HepG2 (cell line): Measurements from ENCODE around the gene NIP7. TPM values are rescaled to one million over a fixed set of nuclear protein-coding genes. Genes with fewer than 3 reads are reported as not detected.

Source experiments
- AHR ChIP-seq: IDR thresholded peaks from 2 replicates; pipeline ENCODE4 v1.6.1; 2018; ENCODE audit warnings: missing genetic modification reagents, missing compliant biosample characterization
- ATF1 ChIP-seq: IDR thresholded peaks from 2 replicates; pipeline ENCODE4 v1.6.1; 2016; ENCODE audit warnings: mild to moderate bottlenecking, control low read depth
- ATRX ChIP-seq: sonication (generic); formaldehyde crosslinking; IDR thresholded peaks from 2 replicates; pipeline ENCODE4 v1.4.0; 2020; ENCODE audit warnings: missing genetic modification reagents, borderline replicate concordance
- CC2D1A ChIP-seq: sonication (generic); formaldehyde crosslinking; IDR thresholded peaks from 2 replicates; pipeline ENCODE4 v1.8.1; 2023; ENCODE audit warnings: mild to moderate bottlenecking, missing genetic modification reagents
- CHCHD3 ChIP-seq: sonication (generic); formaldehyde crosslinking; IDR thresholded peaks from 2 replicates; pipeline ENCODE4 v1.8.0; 2022; ENCODE audit warnings: mild to moderate bottlenecking, missing genetic modification reagents, moderate library complexity
- GRHL1 ChIP-seq: sonication (generic); formaldehyde crosslinking; conservative IDR thresholded peaks from 2 replicates; pipeline ENCODE4 v1.8.0; 2022; ENCODE audit warnings: missing genetic modification reagents
- KLF6 ChIP-seq: IDR thresholded peaks from 2 replicates; pipeline ENCODE4 v1.8.0; 2016; ENCODE audit warnings: missing biosample characterization, missing genetic modification reagents
- NFAT5 ChIP-seq: sonication (generic); formaldehyde crosslinking; IDR thresholded peaks from 2 replicates; pipeline ENCODE4 v1.4.0; 2020; ENCODE audit warnings: missing genetic modification reagents
- RNF2 ChIP-seq: fragments of 450-650 bp; conservative IDR thresholded peaks from 2 replicates; pipeline ENCODE4 v1.6.1; 2016; ENCODE audit warnings: low read depth
- SSRP1 ChIP-seq: IDR thresholded peaks from 2 replicates; pipeline ENCODE4 v1.6.1; 2016; ENCODE audit warnings: control low read depth
- TARDBP ChIP-seq: sonication (generic); formaldehyde crosslinking; IDR thresholded peaks from 2 replicates; pipeline ENCODE4 v1.8.0; 2022; ENCODE audit warnings: mild to moderate bottlenecking, missing genetic modification reagents
- ZNF101 ChIP-seq: sonication (generic); formaldehyde crosslinking; IDR thresholded peaks from 2 replicates; pipeline ENCODE4 v1.4.0; 2020; ENCODE audit warnings: mild to moderate bottlenecking, low read depth, missing genetic modification reagents, borderline replicate concordance
- ZNF276 ChIP-seq: sonication (generic); formaldehyde crosslinking; IDR thresholded peaks from 2 replicates; pipeline ENCODE4 v1.4.0; 2020; ENCODE audit warnings: mild to moderate bottlenecking, low read depth, missing genetic modification reagents
- ZNF30 ChIP-seq: sonication (generic); formaldehyde crosslinking; IDR thresholded peaks from 2 replicates; pipeline ENCODE4 v1.5.0; 2020; ENCODE audit warnings: mild to moderate bottlenecking, missing genetic modification reagents
- ZNF329 ChIP-seq: sonication (generic); formaldehyde crosslinking; IDR thresholded peaks from 2 replicates; pipeline ENCODE4 v1.9.0; 2021; ENCODE audit warnings: low read depth, mild to moderate bottlenecking, missing genetic modification reagents
- ZNF550 ChIP-seq: sonication (generic); formaldehyde crosslinking; IDR thresholded peaks from 2 replicates; pipeline ENCODE4 v1.4.0; 2020; ENCODE audit warnings: mild to moderate bottlenecking, missing genetic modification reagents, borderline replicate concordance
- ZNF607 ChIP-seq: sonication (generic); formaldehyde crosslinking; IDR thresholded peaks from 2 replicates; pipeline ENCODE4 v1.5.1; 2020; ENCODE audit warnings: missing genetic modification reagents, mild to moderate bottlenecking, borderline replicate concordance
- ZNF746 ChIP-seq: sonication (generic); formaldehyde crosslinking; IDR thresholded peaks from 2 replicates; pipeline ENCODE4 v1.8.0; 2022; ENCODE audit warnings: mild to moderate bottlenecking, missing genetic modification reagents
- ZNF780A ChIP-seq: sonication (generic); formaldehyde crosslinking; IDR thresholded peaks from 2 replicates; pipeline ENCODE4 v1.8.0; 2022; ENCODE audit warnings: mild to moderate bottlenecking, missing genetic modification reagents, moderate library complexity
- polyA plus RNA-seq, 8 experiments: library from polyadenylated mRNA; depleted of rRNA in 3 of 8; stranded (reverse) in 7 of 8; unstranded in 1 of 8; fragments of >200 nt; fragmentation: Illumina TruSeq in 4 of 8; extraction: Trizol in 4 of 8; gene quantifications; 2 replicates each; pipeline versions ENCODE4 v1.2.1 to v1.2.3, GENCODE V29; 2011 to 2016; ENCODE audit warnings: low read depth in 4 of 8, missing spikeins in 1 of 8, mixed read lengths in 1 of 8; ENCODE audit not compliant: insufficient read depth in 1 of 8
- total RNA-seq, 5 experiments: library from RNA; depleted of rRNA; stranded (reverse); fragments of >200 nt; fragmentation: Illumina TruSeq; extraction: Trizol; gene quantifications; 2 replicates each; pipeline ENCODE4 v1.2.3, GENCODE V29; 2016; ENCODE audit warnings: low read depth in 1 of 5
- TF ChIP-seq, protein P1 (sequence below): sonication (generic); formaldehyde crosslinking; conservative IDR thresholded peaks from 2 replicates; pipeline ENCODE4 v1.4.0; 2020; ENCODE audit warnings: missing genetic modification reagents

The NIP7 gene
- total and polyA plus RNA-seq, 2 of the 13 experiments (the other 11 are each of a cell fraction or from before 2014, with no cell fraction given): 15.3 to 114 TPM

- TF ChIP-seq NFAT5: peak; percentile 84
- TF ChIP-seq CC2D1A (CRISPR knock-in tag): no peak
- no peak for TF ChIP-seq ATRX (CRISPR knock-in tag)
- no peak for TF ChIP-seq ZNF550 (CRISPR knock-in tag)
- no peak; the same call in 1 of the 2 replicates for TF ChIP-seq ZNF607
- TF ChIP-seq ZNF101 (CRISPR knock-in tag): no peak
- no peak for TF ChIP-seq ZNF30 (CRISPR knock-in tag)
- TF ChIP-seq GRHL1 (CRISPR knock-in tag): no peak
- TF ChIP-seq SSRP1 (CRISPR knock-in tag): no peak
- TF ChIP-seq KLF6 (CRISPR knock-in tag): peak; percentile 40
- peak; percentile 27; the same call in 1 of the 2 replicates for TF ChIP-seq TARDBP (CRISPR knock-in tag)
- peak; percentile 27; the same call in 1 of the 2 replicates for TF ChIP-seq ZNF780A (CRISPR knock-in tag)
- no peak for TF ChIP-seq ZNF329 (CRISPR knock-in tag)
- TF ChIP-seq RNF2: no peak
- no peak for TF ChIP-seq ATF1 (CRISPR knock-in tag)
- TF ChIP-seq ZNF276 (CRISPR knock-in tag): no peak
- TF ChIP-seq AHR (CRISPR knock-in tag): no peak
- TF ChIP-seq ZNF746 (CRISPR knock-in tag): no peak
- TF ChIP-seq, protein P1, sequence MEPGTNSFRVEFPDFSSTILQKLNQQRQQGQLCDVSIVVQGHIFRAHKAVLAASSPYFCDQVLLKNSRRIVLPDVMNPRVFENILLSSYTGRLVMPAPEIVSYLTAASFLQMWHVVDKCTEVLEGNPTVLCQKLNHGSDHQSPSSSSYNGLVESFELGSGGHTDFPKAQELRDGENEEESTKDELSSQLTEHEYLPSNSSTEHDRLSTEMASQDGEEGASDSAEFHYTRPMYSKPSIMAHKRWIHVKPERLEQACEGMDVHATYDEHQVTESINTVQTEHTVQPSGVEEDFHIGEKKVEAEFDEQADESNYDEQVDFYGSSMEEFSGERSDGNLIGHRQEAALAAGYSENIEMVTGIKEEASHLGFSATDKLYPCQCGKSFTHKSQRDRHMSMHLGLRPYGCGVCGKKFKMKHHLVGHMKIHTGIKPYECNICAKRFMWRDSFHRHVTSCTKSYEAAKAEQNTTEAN: no peak; the same call in 1 of the 2 replicates
- no peak; the same call in 1 of the 2 replicates for TF ChIP-seq CHCHD3 (CRISPR knock-in tag)
Measured at GRCh38 chr16:69310653-69311532, 28.7 kb upstream of the NIP7 start, which contains the start of gene VPS4A (continued).
